NAMALWA (cell line): ENCODE data around the gene RNASEL.

Experiments used
- DNase-seq: peaks from one replicate; pipeline ENCODE4 v3.0.0-alpha.2; 2015; ENCODE audit warnings: low spot score

RNASEL gene, protein sequence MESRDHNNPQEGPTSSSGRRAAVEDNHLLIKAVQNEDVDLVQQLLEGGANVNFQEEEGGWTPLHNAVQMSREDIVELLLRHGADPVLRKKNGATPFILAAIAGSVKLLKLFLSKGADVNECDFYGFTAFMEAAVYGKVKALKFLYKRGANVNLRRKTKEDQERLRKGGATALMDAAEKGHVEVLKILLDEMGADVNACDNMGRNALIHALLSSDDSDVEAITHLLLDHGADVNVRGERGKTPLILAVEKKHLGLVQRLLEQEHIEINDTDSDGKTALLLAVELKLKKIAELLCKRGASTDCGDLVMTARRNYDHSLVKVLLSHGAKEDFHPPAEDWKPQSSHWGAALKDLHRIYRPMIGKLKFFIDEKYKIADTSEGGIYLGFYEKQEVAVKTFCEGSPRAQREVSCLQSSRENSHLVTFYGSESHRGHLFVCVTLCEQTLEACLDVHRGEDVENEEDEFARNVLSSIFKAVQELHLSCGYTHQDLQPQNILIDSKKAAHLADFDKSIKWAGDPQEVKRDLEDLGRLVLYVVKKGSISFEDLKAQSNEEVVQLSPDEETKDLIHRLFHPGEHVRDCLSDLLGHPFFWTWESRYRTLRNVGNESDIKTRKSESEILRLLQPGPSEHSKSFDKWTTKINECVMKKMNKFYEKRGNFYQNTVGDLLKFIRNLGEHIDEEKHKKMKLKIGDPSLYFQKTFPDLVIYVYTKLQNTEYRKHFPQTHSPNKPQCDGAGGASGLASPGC

DNA sequence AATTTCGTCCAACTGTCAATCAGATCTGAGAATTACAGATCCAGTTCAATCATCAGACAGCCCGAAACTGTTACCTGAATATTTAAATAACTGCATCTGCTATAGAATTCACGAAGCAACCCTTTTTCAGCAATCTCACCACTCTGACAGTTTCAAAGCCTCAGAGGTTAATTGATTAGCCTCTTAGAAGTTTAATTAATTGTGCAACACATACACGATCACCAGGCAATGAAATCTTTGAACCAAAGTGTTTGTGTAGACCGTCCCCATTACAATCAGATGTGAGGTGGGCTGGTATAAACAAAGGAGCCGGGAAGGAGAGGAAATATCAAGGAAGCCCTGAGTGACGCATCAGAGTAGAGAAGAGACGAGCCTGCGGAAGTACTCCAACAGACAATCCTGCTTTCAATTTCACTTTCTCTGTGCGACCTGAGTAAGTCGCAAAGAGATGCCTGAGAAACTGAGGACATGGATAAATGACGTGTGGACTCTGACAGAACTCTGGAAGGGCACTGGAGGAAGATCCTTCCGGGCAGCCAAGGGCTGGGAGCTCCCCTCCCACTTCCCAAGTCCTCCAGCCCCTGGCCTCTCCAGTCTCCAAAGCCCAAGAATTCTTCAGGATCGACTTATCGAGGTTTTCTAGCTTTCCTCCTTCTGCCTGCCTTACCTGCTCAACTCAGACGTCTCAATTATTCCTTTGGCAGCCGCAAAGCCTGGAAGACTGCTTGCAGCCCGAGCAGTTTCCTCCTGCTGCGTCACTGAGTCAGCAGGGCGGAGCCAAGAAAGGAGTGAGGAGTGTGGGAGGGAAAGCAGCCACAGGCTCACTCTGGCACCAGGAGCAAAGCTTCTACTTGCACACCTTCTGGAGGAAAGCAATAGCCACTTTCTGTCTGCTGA lies at the start of gene RNASEL:
Gene RNASEL, minus strand, starts transcription at position 757 of the 897 bp plus-strand sequence. CDS start 2,450 bp downstream, outside the sequence.
- DNase-seq: peak; percentile 88

- DNase-seq: peak; percentile 14
Measured at GRCh38 chr1:182637769-182638168, 48.7 kb upstream of the RNASEL start.

DNA sequence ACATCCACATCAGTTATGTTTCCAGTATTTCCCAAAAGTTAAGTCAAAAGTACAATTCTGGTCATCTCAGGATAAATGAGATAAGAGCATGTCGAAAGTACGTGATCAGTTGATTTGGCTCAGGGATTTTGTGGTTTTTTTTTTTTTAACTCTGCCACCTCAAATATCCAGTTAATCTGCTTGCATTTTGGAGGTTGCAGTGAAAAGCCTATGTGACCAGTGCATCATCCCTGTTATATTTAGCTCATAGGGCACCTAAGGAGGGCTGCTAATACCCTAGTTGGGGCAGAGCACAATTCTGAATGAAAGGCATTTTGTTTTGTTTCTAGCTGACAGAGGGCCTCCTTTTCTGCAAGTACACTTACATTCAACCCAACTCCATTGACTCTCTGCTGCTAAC lies 46.8 kb upstream of the RNASEL start:
- peak; percentile 42 for DNase-seq

DNA sequence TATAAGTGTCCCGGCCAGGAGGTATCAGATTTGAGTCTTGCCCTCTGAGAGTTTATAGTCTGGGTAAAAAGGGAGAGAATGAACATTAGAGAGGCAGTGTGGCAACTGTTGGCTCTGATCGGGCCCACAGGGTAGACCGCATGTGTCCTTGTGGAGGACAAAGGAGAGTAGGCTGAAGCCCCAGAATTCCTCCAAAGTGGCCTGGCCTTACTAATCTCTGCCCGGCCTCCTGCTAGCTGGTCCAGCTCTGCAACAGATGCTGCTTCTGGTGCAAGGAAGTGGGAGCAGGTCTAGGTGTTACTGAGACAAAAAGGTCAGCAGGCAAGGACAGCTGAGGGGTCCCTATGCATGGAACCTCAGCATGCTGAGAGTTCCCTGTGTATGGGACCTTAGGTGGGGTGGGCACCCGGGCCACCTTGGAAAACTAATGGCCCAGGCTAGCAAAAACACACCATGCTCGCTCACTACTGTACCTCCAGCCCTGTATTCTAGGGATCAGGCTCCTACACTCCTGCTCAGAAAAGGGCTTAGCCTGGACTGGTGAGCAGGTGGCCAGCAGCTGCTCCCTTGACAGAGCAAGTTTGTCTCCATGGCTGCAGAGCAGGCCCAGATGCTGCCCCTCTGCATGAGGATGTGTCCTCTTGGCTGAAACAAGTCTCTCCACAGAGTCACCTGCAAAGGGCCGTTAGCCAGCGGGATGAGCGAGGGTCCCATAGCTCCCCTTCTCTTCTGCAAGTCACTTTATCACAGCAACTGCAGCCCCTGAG lies 45.4 kb upstream of the RNASEL start:
- peak; percentile 69 for DNase-seq

GRCh38 chr1:182633657-182634281 lies 44.7 kb upstream of the RNASEL start:
- DNase-seq: peak; percentile 99

- peak; percentile 59 for DNase-seq
Measured at GRCh38 chr1:182633031-182633430, 44.0 kb upstream of the RNASEL start.

DNA sequence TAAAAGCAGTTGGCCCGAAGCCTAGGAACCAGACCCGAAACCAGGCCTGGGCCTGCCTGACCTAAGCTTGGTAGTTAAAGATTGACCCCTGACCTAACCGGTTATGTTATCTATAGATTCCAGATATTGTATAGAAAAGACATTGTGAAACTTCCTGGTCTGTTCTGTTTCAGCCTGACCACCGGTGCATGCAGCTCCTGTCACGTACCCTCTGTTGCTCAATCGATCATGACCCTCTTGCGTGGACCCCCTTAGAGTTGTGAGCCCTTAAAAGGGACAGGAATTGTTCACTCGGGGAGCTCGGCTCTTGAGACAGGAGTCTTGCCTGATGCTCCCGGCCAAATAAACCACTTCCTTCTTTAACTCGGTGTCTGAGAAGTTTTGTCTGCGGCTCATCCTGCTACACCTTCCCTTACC lies 43.4 kb upstream of the RNASEL start:
- peak; percentile 61 for DNase-seq

- DNase-seq: peak; percentile 45
Measured at GRCh38 chr1:182631954-182632353, 42.9 kb upstream of the RNASEL start.

- DNase-seq: no peak
Measured at GRCh38 chr1:182631053-182631677, 42.1 kb upstream of the RNASEL start.

- no peak for DNase-seq
Measured at GRCh38 chr1:182630586-182630985, 41.5 kb upstream of the RNASEL start.

DNA sequence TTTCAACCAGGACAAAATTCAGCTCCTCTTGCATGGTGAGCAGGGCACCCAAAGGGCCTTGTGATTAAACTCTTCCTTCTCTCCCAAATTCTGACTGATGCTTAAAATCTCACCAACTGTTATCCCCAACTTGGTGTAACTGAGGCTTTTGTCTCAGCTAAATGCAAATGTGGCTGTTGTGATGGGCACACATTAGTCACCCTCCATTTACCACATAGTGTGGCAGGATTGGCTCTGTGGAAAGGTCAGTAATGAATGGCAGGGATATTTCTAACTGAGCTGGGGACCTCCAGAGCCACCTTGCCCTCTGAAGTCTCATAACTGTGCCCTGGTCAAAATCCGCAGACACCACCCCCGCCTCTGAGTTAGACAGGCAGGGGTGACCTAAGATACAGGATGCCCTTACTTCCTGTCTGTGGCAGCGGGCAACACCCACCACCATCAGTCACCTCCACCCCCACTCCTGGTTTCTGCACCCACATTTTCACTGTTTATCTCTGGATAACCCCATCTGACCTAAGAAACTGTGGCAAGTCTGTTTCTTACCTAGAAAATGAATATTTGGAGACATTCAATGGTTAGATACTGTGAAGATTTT lies 40.5 kb upstream of the RNASEL start:
- peak; percentile 58 for DNase-seq

DNA sequence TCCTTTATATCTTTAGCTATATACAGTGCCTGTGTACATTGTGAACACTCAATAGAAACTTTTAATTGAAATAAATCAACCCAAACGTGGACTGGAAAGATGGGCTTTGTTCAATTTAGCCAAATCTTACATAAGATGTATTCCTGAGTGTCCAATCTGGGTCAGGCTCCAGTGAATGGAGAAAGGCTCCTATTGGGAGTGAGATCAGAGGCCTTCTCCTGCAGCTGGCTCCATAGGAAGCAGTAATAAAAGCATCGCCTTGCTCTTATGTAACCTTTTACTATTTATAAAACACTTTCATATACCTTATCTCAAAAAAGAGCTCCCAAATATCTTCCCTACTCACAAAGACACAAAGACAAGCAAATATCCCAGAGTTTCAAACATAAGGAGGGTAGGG lies 40.0 kb upstream of the RNASEL start:
- no peak for DNase-seq

- no peak for DNase-seq
Measured at GRCh38 chr1:182628657-182629056, 39.6 kb upstream of the RNASEL start.

DNA sequence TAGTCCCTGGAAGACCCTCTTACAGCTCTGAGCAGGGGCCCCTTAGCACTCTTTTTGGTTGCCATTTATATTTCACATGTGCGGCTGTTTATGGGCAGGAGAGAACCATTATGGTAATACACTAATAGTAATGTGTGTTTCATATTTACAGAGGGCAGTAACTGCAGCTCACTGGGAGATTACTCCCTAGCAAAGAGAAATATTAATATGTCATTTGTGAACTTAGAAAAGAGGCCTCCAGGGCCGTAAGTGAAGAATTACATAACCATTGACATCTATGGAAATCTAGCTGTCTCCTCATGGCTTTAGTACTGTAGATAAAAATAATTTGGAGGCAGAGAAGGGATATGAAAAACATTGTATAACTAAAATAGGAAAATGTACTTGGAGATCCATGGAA lies 38.6 kb upstream of the RNASEL start:
- DNase-seq: no peak

DNA sequence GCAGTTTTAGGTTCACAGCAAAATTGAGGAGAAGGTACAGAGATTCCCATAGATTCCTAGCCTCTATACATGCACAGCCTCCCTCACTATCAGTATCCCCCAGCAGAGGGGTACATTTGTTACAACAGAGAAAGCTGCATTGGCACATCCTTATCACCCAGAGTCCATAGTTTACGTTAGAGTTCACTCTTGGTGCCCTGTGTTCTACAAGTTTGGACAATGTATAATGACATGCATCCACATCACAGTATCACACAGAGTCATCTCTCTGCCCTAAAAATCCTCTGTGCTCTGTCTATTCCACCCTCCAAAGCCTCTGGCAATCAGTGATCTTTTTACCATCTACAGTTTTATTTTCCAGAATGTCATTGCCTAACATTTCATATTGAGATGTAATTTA lies 37.5 kb upstream of the RNASEL start:
- no peak for DNase-seq

GRCh38 chr1:182625719-182626504 lies 36.9 kb upstream of the RNASEL start:
- no peak for DNase-seq

DNA sequence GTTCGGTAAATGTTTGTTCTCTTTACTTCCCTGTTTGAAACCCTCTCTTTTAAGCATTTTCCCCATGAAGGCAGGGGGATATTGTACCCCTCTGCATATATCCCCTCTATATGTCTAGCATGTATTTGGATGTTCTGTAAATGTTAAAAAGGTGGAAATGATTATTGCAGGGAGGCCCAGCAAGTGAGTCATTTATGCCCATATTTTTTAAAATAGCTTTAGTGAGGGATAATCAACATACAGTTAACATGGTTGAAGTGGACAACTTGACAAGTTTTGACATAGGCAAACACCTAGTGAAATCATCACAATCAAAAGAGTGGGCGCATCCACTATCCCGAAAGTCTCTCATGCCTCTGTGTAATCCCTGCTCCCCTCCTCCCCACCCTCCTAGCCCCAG lies 36.0 kb upstream of the RNASEL start:
- no peak for DNase-seq

DNA sequence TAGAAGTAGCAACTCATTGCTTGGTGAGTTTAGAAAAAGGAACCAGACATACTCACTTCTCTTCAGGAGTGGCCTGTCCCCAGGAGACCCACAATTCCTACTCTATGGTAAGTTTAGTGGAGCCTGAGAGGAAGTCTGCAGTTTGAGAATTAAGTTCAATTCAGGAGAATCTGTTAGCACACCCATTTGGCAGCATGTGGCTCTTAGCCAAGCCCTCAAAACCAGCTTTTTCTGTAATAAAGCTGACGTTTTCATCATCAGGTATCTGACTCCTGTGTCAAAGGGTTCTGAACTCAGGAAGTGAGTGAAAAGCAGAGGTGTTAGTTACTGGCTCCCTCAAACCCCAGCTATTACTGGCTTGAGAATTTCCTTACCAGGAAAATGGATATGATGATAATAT lies 35.5 kb upstream of the RNASEL start:
- DNase-seq: no peak

DNA sequence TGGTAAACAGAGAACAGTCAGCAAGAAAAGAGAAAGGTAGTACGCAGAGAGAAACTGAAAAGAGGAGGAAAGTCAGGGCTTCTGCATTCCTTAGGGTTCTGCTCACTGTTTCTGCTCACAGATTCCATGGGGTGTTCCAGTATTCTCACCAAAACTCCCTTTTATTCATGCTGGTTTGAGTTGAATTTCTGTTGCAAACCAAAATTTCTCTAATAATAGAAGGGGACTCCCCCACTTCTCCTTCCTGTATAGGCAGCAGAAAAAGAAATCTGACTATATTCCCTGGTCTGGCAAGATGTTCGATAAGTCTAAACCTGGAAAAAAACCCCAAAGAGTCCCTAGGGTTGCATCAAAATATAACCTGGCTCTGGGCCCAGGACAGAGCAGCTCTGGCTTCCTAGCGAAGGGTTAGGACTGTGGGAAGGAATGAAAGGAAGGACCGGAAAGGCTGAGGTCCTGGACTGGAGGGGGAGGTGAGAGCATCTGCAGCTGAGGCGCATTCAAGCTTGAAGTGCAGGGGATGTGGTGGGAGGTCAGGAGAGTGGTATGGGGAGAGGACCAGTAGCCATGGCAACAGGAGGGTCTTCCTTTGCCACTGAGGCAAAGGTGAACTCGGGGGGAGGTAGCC lies 34.0 kb upstream of the RNASEL start:
- DNase-seq: peak; percentile 58
